GM23338 (cell line): Measurements from ENCODE around the gene GPRIN1. TPM values are rescaled to one million over a fixed set of nuclear protein-coding genes. Genes with fewer than 3 reads are reported as not detected.

Experiments used
- ATAC-seq: fragments of 200-7000 bp; cut with Tn5 transposase; 3 replicates; pipeline ENCODE4 v1.9.1; 2020
- DNase-seq: peaks from one replicate; pipeline ENCODE4 v3.0.0-alpha.2; 2015; ENCODE audit warnings: low spot score
- H2AFZ ChIP-seq: fragments of 200-600 bp; sonication (generic); 2 replicates; pipeline ENCODE4 v1.8.0; 2016; ENCODE audit warnings: antibody characterized with exemption, mild to moderate bottlenecking, moderate library complexity
- H3F3A ChIP-seq: fragments of 200-600 bp; sonication (generic); replicated peaks from 2 replicates; pipeline ENCODE4 v1.8.0; 2017; ENCODE audit warnings: antibody characterized with exemption, mixed run types, low read depth
- H3K27ac ChIP-seq: fragments of 200-600 bp; sonication (generic); 2 replicates; pipeline ENCODE4 v1.6.1; 2016; ENCODE audit warnings: low read depth
- H3K27me3 ChIP-seq: fragments of 200-600 bp; sonication (generic); 2 replicates; pipeline ENCODE4 v1.8.0; 2016; ENCODE audit warnings: mild to moderate bottlenecking, mixed run types, moderate library complexity; ENCODE audit not compliant: insufficient read depth
- H3K36me3 ChIP-seq: fragments of 200-600 bp; sonication (generic); 2 replicates; pipeline ENCODE4 v1.8.0; 2016; ENCODE audit warnings: mild to moderate bottlenecking; ENCODE audit not compliant: insufficient read depth
- H3K4me1 ChIP-seq: fragments of 200-600 bp; sonication (generic); 2 replicates; pipeline ENCODE4 v1.8.0; 2016; ENCODE audit warnings: mild to moderate bottlenecking, moderate library complexity; ENCODE audit not compliant: insufficient read depth
- H3K4me2 ChIP-seq: fragments of 200-600 bp; sonication (generic); 2 replicates; pipeline ENCODE4 v1.7.1; 2017; ENCODE audit warnings: mixed run types
- H3K4me3 ChIP-seq: fragments of 200-600 bp; sonication (generic); 2 replicates; pipeline ENCODE4 v1.6.1; 2016; ENCODE audit warnings: mixed run types
- H3K79me2 ChIP-seq: fragments of 200-600 bp; sonication (generic); replicated peaks from 2 replicates; pipeline ENCODE4 v1.8.0; 2017; ENCODE audit warnings: mild to moderate bottlenecking; ENCODE audit not compliant: insufficient read depth
- H3K9me2 ChIP-seq: fragments of 200-600 bp; sonication (generic); 2 replicates; pipeline ENCODE4 v1.8.0; 2017; ENCODE audit not compliant: insufficient read depth
- H4K20me1 ChIP-seq: fragments of 200-600 bp; sonication (generic); replicated peaks from 2 replicates; pipeline ENCODE4 v1.8.0; 2017; ENCODE audit warnings: mild to moderate bottlenecking; ENCODE audit not compliant: insufficient read depth
- H3K27ac Mint-ChIP-seq: 2 replicates; pipeline ENCODE4 v1.8.0; 2020; ENCODE audit warnings: inconsistent platforms, mild to moderate bottlenecking, moderate library complexity, mixed read lengths
- H3K27me3 Mint-ChIP-seq: 3 replicates; pipeline ENCODE4 v1.8.0; 2022; ENCODE audit warnings: low read depth, mild to moderate bottlenecking, moderate library complexity, mixed read lengths, inconsistent platforms; ENCODE audit not compliant: insufficient read depth, poor library complexity
- H3K36me3 Mint-ChIP-seq: 3 replicates; pipeline ENCODE4 v1.8.0; 2021; ENCODE audit warnings: low read depth, mild to moderate bottlenecking, inconsistent platforms, moderate library complexity, mixed read lengths
- H3K4me1 Mint-ChIP-seq: 3 replicates; pipeline ENCODE4 v1.8.0; 2020; ENCODE audit warnings: mild to moderate bottlenecking, inconsistent platforms, mixed read lengths
- H3K4me3 Mint-ChIP-seq: 3 replicates; pipeline ENCODE4 v1.8.0; 2021; ENCODE audit warnings: moderate library complexity, mild to moderate bottlenecking, inconsistent platforms, mixed read lengths
- H3K9me3 Mint-ChIP-seq: 3 replicates; pipeline ENCODE4 v1.8.0; 2020; ENCODE audit warnings: moderate library complexity, mild to moderate bottlenecking, inconsistent platforms, mixed read lengths
- EZH2 ChIP-seq: fragments of 200-600 bp; sonication (generic); IDR thresholded peaks from one replicate; pipeline ENCODE4 v1.8.0; 2017; ENCODE audit warnings: antibody characterized with exemption, mild to moderate bottlenecking, low read depth; ENCODE audit not compliant: unreplicated experiment
- EZH2phosphoT487 ChIP-seq: fragments of 200-600 bp; sonication (generic); IDR thresholded peaks from one replicate; pipeline ENCODE4 v1.8.1; 2018; ENCODE audit warnings: antibody characterized with exemption; ENCODE audit not compliant: unreplicated experiment
- NANOG ChIP-seq: IDR thresholded peaks from 2 replicates; pipeline ENCODE4 v1.6.1; 2016; ENCODE audit warnings: antibody characterized with exemption, borderline replicate concordance
- STAT1 ChIP-seq: IDR thresholded peaks from one replicate; pipeline ENCODE4 v1.6.1; 2016; ENCODE audit warnings: antibody characterized with exemption; ENCODE audit not compliant: unreplicated experiment
- polyA plus RNA-seq: library from polyadenylated mRNA; unstranded; fragments of >200 nt; fragmentation: Nextera tagmentation; extraction: Ambion mirVana; gene quantifications from 2 replicates; pipeline ENCODE4 v1.2.1, GENCODE V29; 2016
- total RNA-seq: library from RNA; depleted of rRNA; stranded (reverse); fragments of >200 nt; shearing (Covaris generic); gene quantifications from 2 replicates; pipeline ENCODE4 v1.2.3, GENCODE V29; 2014
- TF ChIP-seq, protein P1 (sequence below): IDR thresholded peaks from one replicate; pipeline ENCODE4 v1.6.1; 2018; ENCODE audit warnings: antibody characterized with exemption; ENCODE audit not compliant: unreplicated experiment
- TF ChIP-seq, protein P2 (sequence below), 2 experiments: fragments of 200-600 bp in 1 of 2; sonication (generic) in 1 of 2; conservative IDR thresholded peaks; 2 replicates each; pipeline versions ENCODE4 v1.5.1 to v1.6.1; 2016 to 2017; ENCODE audit warnings: antibody characterized with exemption in 2 of 2, low read depth in 2 of 2, mild to moderate bottlenecking in 2 of 2, moderate library complexity in 1 of 2
- TF ChIP-seq, protein P3 (sequence below): fragments of 250-450 bp; sonication (Bioruptor Pico); IDR thresholded peaks from 2 replicates; pipeline ENCODE4 v1.5.0; 2020; ENCODE audit warnings: mild to moderate bottlenecking, moderate library complexity

Gene GPRIN1
- total and polyA plus RNA-seq, 2 experiments from 2014 or later, result 3.8 to 14.6 TPM

DNA sequence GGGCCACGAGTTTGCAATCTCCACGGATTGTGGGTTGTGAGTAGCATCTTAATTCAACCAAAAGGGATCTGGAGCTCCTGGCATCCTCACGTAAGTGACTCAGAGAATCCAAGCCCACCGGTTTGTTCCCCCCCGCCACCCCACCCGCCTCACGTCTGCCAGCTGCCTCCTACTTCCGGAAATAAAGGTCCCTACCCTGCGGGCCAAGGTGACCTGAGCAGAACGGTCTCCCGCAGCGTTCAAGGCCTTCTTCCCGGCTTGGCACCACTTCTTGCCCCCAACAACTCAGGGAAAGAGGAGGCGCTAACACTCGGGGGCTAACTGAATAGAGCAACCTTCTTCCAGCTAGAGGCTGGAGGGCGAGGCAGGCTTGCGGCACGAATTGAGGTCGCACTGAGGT lies 8.8 kb upstream of the GPRIN1 start (continued):
- no peak for TF ChIP-seq EZH2
- TF ChIP-seq NANOG, result no peak
- TF ChIP-seq, protein P1, sequence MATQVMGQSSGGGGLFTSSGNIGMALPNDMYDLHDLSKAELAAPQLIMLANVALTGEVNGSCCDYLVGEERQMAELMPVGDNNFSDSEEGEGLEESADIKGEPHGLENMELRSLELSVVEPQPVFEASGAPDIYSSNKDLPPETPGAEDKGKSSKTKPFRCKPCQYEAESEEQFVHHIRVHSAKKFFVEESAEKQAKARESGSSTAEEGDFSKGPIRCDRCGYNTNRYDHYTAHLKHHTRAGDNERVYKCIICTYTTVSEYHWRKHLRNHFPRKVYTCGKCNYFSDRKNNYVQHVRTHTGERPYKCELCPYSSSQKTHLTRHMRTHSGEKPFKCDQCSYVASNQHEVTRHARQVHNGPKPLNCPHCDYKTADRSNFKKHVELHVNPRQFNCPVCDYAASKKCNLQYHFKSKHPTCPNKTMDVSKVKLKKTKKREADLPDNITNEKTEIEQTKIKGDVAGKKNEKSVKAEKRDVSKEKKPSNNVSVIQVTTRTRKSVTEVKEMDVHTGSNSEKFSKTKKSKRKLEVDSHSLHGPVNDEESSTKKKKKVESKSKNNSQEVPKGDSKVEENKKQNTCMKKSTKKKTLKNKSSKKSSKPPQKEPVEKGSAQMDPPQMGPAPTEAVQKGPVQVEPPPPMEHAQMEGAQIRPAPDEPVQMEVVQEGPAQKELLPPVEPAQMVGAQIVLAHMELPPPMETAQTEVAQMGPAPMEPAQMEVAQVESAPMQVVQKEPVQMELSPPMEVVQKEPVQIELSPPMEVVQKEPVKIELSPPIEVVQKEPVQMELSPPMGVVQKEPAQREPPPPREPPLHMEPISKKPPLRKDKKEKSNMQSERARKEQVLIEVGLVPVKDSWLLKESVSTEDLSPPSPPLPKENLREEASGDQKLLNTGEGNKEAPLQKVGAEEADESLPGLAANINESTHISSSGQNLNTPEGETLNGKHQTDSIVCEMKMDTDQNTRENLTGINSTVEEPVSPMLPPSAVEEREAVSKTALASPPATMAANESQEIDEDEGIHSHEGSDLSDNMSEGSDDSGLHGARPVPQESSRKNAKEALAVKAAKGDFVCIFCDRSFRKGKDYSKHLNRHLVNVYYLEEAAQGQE, result no peak
- TF ChIP-seq EZH2phosphoT487, result no peak

- H3K27me3 Mint-ChIP-seq, result peaks cover 47% of the 10 kb centered on the region
- Histone ChIP-seq H2AFZ (no peak overlapping the region), H3K27ac (no peak overlapping the region), H3K4me2 (no peak overlapping the region), H3F3A (no peaks in the 10 kb centered on the region), H3K36me3 (no peaks in the 10 kb centered on the region), H3K79me2 (no peaks in the 10 kb centered on the region), H3K4me1 (no peaks in the 10 kb centered on the region; the same call in 1 of the 2 replicates), H3K27me3 (peaks cover 38% of the 10 kb centered on the region), H3K9me2 (no peaks in the 10 kb centered on the region), H4K20me1 (no peaks in the 10 kb centered on the region), H3K4me3 (no peak overlapping the region)
- TF ChIP-seq EZH2 (no peak), NANOG (no peak), EZH2phosphoT487 (no peak), STAT1 (no peak)
- TF ChIP-seq, protein P2, sequence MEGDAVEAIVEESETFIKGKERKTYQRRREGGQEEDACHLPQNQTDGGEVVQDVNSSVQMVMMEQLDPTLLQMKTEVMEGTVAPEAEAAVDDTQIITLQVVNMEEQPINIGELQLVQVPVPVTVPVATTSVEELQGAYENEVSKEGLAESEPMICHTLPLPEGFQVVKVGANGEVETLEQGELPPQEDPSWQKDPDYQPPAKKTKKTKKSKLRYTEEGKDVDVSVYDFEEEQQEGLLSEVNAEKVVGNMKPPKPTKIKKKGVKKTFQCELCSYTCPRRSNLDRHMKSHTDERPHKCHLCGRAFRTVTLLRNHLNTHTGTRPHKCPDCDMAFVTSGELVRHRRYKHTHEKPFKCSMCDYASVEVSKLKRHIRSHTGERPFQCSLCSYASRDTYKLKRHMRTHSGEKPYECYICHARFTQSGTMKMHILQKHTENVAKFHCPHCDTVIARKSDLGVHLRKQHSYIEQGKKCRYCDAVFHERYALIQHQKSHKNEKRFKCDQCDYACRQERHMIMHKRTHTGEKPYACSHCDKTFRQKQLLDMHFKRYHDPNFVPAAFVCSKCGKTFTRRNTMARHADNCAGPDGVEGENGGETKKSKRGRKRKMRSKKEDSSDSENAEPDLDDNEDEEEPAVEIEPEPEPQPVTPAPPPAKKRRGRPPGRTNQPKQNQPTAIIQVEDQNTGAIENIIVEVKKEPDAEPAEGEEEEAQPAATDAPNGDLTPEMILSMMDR (conservative IDR thresholded peaks at IDR 0.05; ENCODE audit: low read depth in 2 of 2), result no peak
- TF ChIP-seq, protein P3, sequence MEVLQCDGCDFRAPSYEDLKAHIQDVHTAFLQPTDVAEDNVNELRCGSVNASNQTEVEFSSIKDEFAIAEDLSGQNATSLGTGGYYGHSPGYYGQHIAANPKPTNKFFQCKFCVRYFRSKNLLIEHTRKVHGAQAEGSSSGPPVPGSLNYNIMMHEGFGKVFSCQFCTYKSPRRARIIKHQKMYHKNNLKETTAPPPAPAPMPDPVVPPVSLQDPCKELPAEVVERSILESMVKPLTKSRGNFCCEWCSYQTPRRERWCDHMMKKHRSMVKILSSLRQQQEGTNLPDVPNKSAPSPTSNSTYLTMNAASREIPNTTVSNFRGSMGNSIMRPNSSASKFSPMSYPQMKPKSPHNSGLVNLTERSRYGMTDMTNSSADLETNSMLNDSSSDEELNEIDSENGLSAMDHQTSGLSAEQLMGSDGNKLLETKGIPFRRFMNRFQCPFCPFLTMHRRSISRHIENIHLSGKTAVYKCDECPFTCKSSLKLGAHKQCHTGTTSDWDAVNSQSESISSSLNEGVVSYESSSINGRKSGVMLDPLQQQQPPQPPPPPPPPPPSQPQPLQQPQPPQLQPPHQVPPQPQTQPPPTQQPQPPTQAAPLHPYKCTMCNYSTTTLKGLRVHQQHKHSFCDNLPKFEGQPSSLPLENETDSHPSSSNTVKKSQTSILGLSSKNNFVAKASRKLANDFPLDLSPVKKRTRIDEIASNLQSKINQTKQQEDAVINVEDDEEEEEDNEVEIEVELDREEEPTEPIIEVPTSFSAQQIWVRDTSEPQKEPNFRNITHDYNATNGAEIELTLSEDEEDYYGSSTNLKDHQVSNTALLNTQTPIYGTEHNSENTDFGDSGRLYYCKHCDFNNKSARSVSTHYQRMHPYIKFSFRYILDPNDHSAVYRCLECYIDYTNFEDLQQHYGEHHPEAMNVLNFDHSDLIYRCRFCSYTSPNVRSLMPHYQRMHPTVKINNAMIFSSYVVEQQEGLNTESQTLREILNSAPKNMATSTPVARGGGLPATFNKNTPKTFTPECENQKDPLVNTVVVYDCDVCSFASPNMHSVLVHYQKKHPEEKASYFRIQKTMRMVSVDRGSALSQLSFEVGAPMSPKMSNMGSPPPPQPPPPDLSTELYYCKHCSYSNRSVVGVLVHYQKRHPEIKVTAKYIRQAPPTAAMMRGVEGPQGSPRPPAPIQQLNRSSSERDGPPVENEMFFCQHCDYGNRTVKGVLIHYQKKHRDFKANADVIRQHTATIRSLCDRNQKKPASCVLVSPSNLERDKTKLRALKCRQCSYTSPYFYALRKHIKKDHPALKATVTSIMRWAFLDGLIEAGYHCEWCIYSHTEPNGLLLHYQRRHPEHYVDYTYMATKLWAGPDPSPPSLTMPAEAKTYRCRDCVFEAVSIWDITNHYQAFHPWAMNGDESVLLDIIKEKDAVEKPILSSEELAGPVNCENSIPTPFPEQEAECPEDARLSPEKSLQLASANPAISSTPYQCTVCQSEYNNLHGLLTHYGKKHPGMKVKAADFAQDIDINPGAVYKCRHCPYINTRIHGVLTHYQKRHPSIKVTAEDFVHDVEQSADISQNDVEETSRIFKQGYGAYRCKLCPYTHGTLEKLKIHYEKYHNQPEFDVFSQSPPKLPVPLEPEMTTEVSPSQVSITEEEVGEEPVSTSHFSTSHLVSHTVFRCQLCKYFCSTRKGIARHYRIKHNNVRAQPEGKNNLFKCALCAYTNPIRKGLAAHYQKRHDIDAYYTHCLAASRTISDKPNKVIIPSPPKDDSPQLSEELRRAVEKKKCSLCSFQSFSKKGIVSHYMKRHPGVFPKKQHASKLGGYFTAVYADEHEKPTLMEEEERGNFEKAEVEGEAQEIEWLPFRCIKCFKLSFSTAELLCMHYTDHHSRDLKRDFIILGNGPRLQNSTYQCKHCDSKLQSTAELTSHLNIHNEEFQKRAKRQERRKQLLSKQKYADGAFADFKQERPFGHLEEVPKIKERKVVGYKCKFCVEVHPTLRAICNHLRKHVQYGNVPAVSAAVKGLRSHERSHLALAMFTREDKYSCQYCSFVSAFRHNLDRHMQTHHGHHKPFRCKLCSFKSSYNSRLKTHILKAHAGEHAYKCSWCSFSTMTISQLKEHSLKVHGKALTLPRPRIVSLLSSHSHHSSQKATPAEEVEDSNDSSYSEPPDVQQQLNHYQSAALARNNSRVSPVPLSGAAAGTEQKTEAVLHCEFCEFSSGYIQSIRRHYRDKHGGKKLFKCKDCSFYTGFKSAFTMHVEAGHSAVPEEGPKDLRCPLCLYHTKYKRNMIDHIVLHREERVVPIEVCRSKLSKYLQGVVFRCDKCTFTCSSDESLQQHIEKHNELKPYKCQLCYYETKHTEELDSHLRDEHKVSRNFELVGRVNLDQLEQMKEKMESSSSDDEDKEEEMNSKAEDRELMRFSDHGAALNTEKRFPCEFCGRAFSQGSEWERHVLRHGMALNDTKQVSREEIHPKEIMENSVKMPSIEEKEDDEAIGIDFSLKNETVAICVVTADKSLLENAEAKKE (CRISPR knock-in tag), result no peak
- no peaks in the 10 kb centered on the region for H3K36me3 Mint-ChIP-seq
- no peak overlapping the region for H3K27ac Mint-ChIP-seq
- DNase-seq, result no peak
- no peaks in the 10 kb centered on the region for H3K9me3 Mint-ChIP-seq
- peaks cover 22% of the 10 kb centered on the region for H3K4me1 Mint-ChIP-seq
- H3K4me3 Mint-ChIP-seq, result no peak overlapping the region
- no peak for ATAC-seq
Observed at GRCh38 chr5:176616511-176616910, 6.6 kb upstream of the GPRIN1 start.
